Activated T-cell treated with anti-CD3 and anti-CD28 coated beads for 4 hours (primary cell): ENCODE measurements around the gene LRRC18.

Source experiments
- DNase-seq: peaks from one replicate; pipeline ENCODE4 v3.0.0-alpha.2; 2020

LRRC18 gene

DNA sequence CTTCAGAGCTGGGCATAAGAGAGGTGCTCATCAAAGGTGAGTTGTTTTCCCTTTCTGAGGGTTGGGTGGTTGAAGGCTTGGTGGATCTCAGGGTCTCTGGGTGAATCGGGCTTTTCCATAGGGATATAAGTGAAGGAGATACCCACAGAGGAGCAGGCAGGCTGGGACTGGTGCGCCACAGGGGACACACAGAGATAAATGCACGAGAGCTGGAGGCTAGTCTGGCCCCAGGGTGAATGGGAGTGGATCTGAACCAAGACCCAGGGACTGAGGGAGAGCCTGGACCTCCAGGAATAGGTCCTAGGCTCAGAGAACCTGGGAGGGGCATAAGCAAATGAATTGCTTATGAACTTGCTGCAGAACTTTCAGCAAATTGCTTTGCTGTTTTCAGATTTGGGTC lies 61.5 kb downstream of the LRRC18 start:
- no peak for DNase-seq

GRCh38 chr10:48872234-48872633 lies 67.4 kb downstream of the LRRC18 start:
- DNase-seq, result no peak
